GM21423 (cell line): Measurements from ENCODE around the gene UHRF1.
A peak's percentile ranks its signal among the peaks of the same experiment; 100 is the strongest.
"Not testable (repeated sequence)": the region's sequence is repeated elsewhere in the genome, so short reads cannot be mapped to it uniquely, and the experiment has no call there.

Experiments used
- ATAC-seq: cut with Tn5 transposase; IDR thresholded peaks from one replicate; pipeline ENCODE4 v1.9.1; 2021; ENCODE audit warnings: mild to moderate bottlenecking, moderate library complexity; ENCODE audit not compliant: unreplicated experiment

Gene UHRF1

DNA sequence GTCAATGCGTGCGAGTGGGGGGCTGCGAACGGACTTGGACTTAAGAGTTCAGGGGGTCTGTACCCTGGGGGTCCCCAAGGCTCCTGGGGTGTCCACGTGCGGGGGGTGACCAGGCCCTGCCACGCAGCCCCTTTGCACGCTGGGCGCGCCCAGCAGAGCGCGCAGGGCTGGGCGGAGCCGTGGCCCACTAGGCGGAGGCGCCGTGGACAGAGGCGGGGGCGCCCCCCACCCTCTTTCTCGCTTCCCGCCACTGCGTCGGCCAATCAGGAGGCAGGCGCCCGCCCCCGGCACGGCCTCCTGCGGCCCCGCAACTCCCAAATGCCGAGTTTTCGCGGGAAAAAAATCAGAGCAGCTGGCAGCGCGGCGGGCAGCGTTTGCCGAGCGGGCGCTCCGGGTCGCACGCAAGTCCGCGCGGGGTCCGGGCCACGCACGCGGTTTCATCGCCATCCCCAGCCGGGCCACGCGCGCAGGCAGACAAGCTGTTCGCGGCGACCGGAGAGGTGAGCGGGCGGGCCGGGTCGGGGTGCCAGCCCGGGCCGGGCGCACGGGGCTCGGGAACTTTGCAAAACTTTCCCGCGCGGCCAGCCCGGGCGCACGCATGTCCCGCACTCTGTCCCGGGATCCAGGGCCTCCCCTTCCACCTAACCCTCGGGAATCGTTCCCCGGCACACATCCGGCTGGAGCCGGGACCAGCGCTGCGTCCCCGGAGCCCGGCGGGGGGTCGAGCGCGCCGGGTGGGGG lies at the start of gene UHRF1:
Gene UHRF1, plus strand, starts transcription at position 346 of the 741 bp plus-strand sequence. CDS start 1,385 bp downstream, outside the sequence.
- no peak for ATAC-seq

DNA sequence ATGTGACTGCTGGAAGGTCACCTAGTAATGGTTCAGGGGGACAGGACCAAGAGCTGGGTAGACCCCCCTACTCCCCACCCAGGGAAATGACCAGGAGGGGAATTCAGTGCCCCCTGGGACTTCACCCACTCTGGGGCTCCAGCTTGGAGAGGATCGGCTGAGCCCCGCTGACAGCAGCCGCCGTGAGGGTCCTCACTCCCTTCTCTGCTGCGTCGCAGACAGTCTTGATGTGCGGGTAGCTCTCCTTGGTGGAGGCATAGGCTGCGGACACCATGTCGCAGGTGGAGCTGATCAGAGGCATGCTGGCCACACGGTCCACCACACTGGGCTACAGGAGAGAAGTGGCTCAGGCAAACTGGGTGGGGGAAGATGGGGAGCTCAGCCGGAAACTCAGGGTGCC lies 49.6 kb upstream of the UHRF1 start:
- ATAC-seq = no peak

DNA sequence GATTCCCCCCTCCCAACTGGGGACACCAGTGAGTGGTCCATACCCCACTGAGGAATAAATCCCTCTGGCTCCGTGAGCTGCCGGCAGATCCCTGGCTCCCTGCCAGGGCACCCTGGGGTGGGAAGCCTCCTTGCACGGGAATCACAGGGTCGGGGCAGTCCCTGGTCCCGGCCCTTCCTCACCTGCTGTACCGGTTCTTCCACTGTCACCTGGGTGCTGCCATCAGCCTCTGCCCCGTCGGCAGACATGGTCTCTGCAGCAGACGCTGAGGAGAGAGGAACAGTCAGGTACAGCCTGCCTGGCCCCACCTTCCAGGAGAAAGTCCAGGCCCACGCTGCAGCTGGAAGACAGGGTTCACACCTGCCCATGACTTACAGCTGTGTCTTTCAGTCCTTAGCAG lies 48.2 kb upstream of the UHRF1 start:
- ATAC-seq = no peak

DNA sequence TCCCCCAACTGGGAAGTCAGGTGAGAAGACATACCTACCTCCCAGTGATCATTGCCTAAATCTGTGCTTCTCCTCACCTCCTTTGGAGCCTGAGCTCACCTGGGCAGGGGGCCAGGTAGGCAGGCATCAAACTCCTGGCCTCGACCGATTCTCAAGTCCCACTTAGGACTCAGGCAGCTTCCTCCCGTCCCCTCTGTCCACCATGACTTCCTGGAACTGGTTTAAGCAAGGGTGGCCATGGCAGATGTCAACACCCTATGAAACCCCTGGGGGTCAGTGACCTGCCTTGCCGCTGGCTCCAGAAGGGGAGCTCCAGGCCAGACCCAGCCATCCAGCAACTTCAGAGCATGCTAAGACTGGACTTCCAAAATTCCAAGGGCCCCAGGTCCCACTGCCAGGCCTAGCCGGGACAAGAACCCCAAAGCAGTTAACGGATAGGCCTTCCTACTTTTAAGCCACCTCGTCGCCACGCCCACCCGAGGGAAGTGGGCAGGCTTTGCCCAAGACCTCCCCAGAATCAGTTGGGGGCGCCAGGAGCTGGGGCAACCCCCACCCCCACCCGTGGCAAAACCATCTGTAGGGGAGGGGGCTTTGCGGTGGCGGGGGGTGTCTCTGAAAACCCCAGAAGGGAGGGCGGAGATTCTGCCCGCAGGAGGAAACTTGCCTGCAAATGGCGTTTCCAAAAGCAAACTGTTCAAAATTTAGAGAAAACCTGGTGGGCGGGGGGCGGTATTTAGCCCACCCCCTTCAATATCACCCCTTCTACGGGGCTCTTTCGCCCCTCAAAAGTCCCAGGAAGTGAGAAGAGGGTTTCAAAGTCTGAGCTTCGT lies 42.5 kb upstream of the UHRF1 start:
- no peak for ATAC-seq

DNA sequence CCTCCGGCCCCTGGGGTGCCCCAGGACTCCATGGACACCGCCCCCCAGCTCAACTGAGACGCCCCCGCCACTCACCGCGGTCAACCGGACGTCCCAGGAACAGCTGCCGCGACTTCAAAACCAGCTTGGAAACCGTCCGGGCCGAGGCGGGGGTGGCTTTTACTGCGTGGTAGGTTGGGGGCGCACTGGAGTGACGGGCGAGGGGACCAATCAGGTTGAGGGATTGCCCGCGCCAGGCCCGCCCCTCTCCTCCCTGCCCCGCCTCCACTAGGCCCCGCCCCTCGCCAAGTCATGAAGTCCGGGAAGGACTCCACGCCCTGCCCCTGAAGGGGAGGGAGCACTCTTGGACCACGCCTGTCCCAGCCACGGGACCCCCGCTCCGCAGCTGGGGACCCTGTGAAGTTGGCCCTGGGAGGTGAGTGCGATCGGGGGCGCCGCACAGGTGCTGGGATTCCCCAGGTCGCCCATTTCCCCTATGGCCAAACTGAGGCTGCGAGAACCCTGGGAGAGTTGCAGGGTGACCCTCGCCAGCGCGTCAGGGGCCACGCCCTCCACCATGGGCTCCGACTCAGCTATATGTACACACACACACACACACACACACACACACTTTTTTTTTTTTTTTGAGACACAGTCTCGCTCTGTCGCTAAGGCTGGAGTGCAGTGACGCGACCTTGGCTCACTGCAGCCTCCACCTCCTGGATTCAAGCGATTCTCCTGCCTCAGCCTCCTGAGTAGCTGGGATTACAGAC lies 41.6 kb upstream of the UHRF1 start, which contains the start of gene PLIN3:
Gene PLIN3, minus strand, starts transcription at position 134 of the 752 bp plus-strand sequence. CDS start 6,273 bp downstream, outside the sequence.
- peak; percentile 71 for ATAC-seq

DNA sequence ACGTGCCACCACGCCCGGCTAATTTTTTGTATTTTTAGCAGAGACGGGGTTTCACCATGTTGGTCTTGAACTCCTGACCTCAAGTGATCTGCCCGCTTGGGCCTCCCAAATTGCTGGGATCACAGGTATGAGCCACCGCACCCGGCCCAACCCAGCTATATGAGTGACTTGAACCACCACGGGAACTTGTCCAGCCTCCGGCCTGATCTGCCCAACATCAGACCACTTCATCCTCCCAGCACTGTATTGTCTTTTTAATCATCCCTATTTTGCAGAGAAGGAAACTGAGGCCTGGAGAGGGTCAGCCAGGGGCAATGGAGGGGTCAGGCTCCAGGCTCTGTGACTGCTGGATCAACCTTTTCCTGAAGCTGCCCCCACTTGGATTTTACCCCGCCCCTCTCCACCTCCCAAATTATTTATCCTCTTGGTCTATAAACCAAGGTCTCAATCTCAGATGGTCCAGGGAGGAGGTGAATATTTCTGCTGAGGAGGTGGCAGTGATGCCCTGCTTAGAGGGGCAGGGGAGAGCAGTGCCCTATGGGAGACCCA lies 40.9 kb upstream of the UHRF1 start:
- no peak for ATAC-seq

DNA sequence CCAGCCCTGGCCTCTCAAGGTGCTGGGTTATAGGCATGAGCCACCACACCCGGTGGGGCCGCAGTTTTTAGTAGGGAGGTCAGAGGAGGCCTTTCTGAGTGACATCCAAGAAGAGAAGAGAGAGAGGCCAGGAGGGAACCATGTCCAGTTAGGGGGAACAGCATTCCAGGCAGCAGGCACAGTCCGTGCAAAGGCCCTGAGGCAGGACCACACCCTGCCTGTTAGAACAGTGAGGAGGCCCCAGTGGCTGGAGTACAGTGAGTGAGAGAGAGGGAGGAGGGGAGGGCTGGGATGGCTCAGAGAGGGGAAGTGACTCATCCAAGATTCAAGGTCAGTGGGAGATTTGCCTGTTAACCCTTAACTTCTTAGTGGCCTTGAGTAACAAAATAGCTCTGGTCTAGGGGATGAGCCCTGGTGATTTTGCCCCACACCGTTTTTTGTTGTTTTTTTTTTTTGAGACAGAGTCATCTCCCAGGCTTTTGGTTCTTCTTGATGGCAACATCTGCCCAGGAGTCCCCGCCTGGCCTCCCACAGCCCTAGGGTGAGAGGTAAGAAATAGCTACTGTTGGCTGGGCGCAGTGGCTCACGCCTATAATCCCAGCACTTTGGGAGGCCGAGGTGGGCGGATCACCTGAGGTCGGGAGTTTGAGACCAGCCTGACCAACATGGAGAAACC lies 39.1 kb upstream of the UHRF1 start:
- ATAC-seq = no peak

DNA sequence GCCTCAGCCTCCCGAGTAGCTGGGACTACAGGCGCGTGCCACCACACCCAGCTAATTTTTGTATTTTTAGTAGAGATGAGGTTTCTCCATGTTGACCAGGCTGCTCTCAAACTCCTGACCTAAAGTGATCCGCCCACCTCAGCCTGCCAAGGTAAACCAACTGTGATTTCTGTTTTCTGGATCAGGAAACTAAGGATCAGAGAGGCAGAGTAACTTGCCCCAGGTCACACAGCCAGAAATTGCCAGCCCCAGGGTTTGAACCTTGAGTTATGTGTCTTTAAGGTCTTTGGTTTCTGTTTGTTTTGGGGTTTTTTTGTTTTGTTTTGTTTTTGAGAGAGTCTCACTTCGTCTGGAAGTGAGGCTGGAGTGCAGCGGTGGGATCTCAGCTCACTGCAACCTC lies 37.6 kb upstream of the UHRF1 start:
- ATAC-seq = no peak

DNA sequence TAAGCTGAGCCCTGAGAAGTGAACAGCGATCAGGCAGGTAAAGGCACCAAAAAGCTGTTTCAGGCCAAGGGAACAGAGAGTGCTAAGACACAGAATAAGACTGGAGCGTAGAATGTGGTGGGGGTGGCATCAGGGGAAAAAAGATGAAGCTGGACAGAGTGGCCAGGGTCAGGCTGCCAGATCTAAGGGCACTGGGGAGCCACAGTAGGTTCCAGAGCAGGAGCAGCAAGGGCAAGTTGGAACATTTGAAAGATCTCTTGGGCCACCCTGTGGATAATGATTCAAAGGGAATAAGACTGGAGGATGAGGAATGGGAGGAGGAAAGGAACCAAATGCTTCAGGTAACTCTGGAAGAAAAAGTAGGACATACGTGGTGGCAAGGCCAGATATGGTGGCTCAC lies 35.4 kb upstream of the UHRF1 start:
- no peak for ATAC-seq

DNA sequence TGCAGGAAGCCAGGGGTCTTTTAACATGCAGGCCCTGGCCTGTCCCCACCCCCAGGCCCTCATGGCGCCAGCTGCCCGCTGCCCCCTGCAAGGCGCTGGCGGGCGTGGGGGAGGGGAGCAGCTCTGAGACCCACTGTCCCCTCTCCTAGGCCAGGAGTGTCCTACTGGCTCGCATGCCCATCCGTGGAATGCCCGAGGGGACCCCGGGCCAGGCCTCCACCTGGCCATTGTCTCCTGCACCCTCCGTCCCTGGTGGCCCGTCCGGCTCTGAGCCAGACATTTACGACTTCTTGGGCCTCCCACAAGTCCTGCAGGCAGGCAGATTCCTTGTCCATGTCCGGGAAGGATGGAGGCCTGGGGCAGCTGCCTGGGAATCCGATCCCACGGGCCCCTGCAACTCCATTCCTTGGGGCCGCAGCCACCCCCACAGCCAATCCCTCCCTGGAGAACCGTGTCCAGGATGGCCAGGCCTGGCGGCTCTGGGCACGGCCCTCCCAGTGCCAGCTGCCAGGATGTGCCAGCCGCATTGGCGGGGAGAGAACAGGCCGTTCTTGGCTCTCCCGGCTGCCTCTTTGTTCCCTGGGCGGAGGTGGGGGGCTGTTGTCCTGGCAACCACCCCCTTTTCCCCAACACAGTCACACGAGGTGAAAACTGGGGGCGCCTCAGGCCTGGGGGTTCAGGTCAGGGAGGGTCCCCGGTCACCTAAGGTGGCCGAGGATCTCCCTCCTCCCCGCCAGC lies 31.4 kb upstream of the UHRF1 start:
- ATAC-seq = no peak

DNA sequence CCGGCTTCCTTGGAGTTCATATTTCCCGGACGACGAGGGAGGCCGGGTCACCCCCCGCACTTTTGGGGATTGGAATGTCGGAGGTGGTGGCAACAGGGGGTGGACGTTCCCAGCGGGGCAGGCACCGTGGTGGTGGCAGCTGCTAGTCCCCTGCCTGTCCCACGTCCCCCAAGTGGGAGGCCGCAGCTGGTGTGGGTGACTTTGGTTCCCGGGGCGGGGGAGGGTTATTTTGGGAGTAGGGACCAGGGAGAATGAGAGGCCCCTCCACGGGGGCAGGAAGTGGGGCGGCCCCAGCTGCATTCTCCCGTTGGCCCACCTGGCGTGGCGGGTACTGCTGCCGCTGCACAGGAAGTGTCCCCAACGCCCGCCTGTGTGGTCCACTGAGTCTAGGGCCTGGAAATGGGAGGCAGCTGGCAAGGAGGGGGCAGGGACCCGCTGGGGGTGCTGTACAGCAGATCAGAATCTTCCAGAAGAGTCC lies 30.8 kb upstream of the UHRF1 start:
- ATAC-seq = no peak

DNA sequence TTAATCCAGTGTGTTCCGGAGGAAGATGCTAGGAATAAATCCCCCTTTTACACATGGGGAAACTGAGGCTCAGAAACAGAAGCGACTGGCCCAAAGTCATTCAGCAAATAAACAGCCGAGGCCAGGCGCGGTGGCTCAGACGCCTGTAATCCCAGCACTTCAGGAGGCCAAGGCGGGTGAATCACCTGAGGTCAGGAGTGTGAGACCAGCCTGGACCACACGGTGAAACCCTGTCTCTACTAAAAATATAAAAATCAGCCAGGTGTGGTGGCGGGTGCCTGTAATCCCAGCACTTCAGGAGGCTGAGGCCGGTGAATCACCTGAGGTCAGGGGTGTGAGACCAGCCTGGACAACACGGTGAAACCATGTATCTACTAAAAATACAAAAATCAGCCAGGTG lies 30.3 kb upstream of the UHRF1 start:
- ATAC-seq = no peak

DNA sequence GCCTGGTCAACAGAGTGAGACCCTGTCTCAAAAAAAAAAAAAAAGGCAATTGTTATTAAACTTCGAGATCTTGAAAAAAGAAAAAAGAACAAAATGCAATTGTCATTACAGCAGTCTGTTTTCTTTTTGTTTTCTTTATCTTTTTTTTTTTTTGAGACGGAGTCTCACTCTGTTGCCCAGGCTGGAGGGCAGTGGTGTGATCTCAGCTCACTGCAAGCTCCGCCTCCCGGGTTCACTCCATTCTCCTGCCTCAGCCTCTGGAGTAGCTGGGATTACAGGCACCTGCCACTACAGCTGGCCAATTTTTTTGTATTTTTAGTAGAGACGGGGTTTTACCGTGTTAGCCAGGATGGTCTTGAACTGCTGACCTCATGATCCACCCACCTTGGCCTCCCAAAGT lies 26.4 kb upstream of the UHRF1 start:
- ATAC-seq = not testable (repeated sequence)

DNA sequence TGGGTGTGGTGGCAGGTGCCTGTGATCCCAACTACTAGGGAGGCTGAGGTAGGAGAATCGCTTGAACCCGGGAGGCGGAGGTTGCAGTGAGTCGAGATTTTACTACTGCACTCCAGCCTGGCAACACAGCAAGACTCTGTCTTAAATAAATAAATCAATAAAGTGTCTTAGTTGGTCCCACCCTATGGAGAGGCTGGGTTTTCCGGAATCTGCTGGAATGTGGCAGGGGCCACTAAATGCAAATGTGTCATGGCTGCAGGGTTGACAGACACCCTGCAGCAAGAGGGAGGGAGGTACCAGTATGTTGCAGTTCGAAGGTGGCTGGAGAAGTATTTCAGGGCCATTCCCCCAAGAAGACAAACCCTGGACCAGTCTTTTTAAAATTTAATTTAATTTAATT lies 24.3 kb upstream of the UHRF1 start:
- ATAC-seq = not testable (repeated sequence)

DNA sequence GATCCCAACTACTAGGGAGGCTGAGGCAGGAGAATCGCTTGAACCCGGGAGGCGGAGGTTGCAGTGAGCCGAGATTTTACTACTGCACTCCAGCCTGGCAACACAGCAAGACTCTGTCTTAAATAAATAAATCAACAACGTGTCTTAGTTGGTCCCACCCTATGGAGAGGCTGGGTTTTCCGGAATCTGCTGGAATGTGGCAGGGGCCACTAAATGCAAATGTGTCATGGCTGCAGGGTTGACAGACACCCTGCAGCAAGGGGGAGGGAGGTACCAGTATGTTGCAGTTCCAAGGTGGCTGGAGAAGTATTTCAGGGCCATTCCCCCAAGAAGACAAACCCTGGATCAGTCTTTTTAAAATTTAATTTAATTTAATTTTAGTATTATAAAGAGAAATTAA lies 21.5 kb upstream of the UHRF1 start:
- not testable (repeated sequence) for ATAC-seq

DNA sequence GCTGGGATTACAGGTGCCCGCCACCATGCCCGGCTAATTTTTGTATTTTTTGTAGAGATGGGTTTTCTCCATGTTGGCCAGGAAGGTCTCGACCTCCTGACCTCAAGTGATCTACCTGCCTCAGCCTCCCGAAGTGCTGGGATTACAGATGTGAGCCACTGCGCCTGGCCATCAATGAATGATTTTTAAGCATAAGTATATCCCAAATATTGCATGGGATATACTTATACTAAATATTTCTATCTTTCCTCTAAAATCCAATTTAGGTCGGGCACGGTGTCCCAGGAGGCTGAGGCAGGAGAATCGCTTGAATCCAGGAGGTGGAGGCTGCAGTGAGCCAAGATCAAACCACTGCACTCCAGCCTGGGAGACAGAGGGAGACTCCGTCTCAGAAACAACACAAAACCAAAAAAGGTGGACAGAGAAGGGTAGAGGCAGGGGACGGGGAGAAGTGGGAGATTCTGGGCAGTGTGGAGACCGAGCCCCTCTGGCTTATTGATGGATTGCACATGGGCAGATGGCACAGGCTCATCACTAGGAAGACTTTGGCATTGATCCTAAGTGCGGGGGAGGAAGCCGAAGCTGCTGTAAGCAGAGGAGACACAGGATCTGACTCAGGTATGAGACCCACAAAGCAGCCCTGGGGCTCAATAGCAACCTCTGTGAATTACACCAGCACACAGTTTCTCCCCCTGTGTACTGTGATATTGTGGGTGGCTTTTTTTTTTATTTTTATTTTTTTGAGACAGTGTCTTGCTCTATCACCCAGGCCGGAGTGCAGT lies 20.1 kb upstream of the UHRF1 start:
- no peak for ATAC-seq

DNA sequence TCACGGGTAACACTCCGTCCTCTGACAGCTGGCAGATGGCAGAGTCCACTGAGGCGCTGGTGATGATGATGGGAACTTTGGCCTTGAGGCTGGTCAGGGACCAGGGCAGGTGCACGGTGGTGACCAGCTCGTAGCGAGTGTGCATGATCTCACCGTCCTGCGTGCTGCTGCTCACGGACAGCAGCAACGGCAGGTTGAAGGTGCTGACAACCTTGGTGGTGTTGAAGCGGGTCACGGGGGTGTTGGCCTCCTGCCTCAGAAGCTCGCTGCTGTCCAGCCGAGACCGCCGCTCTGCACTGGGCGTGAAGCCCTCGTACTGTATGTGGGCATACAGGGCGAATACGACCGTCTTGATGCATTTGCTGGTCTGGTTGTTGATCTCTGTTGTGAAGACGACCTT lies 18.2 kb upstream of the UHRF1 start:
- ATAC-seq = no peak

DNA sequence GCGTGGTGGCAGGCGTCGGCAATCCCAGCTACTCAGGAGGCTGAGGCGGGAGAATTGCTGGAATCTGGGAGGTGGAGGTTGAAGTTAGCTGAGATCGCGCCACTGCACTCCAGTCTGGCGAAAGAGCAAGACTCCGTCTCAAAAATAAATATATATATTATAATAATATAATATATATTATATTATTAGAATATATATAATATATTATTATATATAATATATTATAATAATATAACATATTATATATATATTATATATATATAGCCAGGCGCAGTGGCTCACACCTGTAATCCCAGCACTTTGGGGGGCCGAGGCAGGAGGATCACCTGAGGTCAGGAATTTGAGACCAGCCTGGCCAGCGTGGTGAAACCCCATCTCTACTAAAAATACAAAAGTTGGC lies 16.3 kb upstream of the UHRF1 start:
- not testable (repeated sequence) for ATAC-seq

DNA sequence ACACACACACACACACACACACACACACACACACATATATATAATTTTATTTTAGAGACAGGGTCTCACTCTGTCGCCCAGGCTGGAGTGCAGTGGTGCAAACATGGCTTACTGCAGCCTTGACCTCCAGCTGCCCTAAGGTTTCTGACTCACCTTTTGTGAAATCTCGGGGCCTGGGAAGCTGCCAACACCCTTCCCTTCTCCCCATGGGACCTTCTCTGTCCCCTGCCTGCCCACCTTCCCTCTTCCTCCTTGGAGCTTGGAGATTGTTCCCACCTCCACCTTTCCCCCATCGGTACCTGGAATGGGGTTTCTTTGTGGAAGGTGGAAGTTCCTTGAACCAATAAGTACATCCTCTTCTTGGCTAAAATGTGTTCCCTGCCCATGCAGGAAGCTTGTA lies 12.9 kb upstream of the UHRF1 start:
- no peak for ATAC-seq
